ENCODE results near the gene NDE1. TPM values are rescaled to one million over a fixed set of nuclear protein-coding genes. Genes with fewer than 3 reads are reported as not detected.

Gene NDE1
- total and polyA plus RNA-seq, 2 of the 8 experiments (the other 6 are each of a cell fraction or from before 2014, with no cell fraction given): 13.3 to 41.3 TPM

- FAIRE-seq: no peak
- H4K5ac ChIP-seq (ENCODE audit: insufficient read length, low read depth, low read length): no peak overlapping the region
- H3K27ac ChIP-seq (ENCODE audit: low read depth, low read length): no peak overlapping the region
- H3K4ac ChIP-seq (replicated peaks; ENCODE audit: insufficient read length, low read depth, low read length): no peak overlapping the region
- no peaks in the 10 kb centered on the region for H3K27me3 ChIP-seq (replicated peaks in 1 of 4; ENCODE audit: control insufficient read depth in 3 of 4, extremely low read depth in 1 of 4, insufficient read depth in 3 of 4, low read length in 3 of 4)
- H3K9me3 ChIP-seq (ENCODE audit: insufficient read depth in 2 of 2, low read depth in 1 of 2, low read length in 1 of 2): no peaks in the 10 kb centered on the region
- H4K20me1 ChIP-seq (replicated peaks in 1 of 2; ENCODE audit: control insufficient read depth in 1 of 2, insufficient read depth in 2 of 2, low read length in 2 of 2): peaks cover 0 to 2% of the 10 kb centered on the region in 2 experiments
- no peak overlapping the region for H2BK5ac ChIP-seq (ENCODE audit: low read depth, low read length)
- H2BK15ac ChIP-seq (ENCODE audit: low read length): no peak overlapping the region
- H2AFZ ChIP-seq (ENCODE audit: low read length): no peak overlapping the region
- no peaks in the 10 kb centered on the region for H3K4me1 ChIP-seq (replicated peaks in 1 of 4; ENCODE audit: control insufficient read depth in 3 of 4, insufficient read depth in 4 of 4, low read length in 3 of 4)
- no peak overlapping the region for H4K8ac ChIP-seq (ENCODE audit: extremely low read depth, insufficient read depth, low read length)
- H3K9ac ChIP-seq (replicated peaks in 1 of 4; ENCODE audit: extremely low read depth in 1 of 4, low read depth in 3 of 4, low read length in 3 of 4): no peak overlapping the region
- H3K23ac ChIP-seq (ENCODE audit: insufficient read length): no peak overlapping the region
- no peak overlapping the region for H3K18ac ChIP-seq (ENCODE audit: extremely low read depth, low read length)
- H2BK12ac ChIP-seq (ENCODE audit: low read depth, low read length): no peak overlapping the region
- no peak overlapping the region for H3K14ac ChIP-seq (ENCODE audit: insufficient read length)
- H2BK120ac ChIP-seq (replicated peaks; ENCODE audit: low read depth, low read length): no peak overlapping the region
- peaks cover 10 to 58% (median 51%) of the 10 kb centered on the region in 4 experiments for H3K36me3 ChIP-seq (ENCODE audit: control insufficient read depth in 2 of 4, insufficient read depth in 4 of 4, low read length in 3 of 4)
- POLR2A ChIA-PET (ENCODE audit: partially characterized antibody): no interaction called here
- no peaks in the 10 kb centered on the region for H3K79me1 ChIP-seq (ENCODE audit: low read depth, low read length)
- WGBS, 2 experiments (ENCODE audit: extremely low coverage in 1 of 2, insufficient coverage in 1 of 2, insufficient read length in 1 of 2, insufficient replicate concordance in 2 of 2, low coverage in 1 of 2, low lambda C conversion rate in 2 of 2, missing lambda C conversion rate in 1 of 2): 91% methylated on average over 6 of the region's 6 CpGs; no CpG with 5 or more reads in 1 of the 2 experiments
- H3K4me2 ChIP-seq (ENCODE audit: insufficient read depth in 1 of 2, low read depth in 2 of 2, low read length in 2 of 2): no peak overlapping the region
- no peak overlapping the region for H2AK5ac ChIP-seq (ENCODE audit: low read depth, low read length)
- no peak overlapping the region for H4K91ac ChIP-seq (replicated peaks; ENCODE audit: insufficient read length, low read length)
- no peaks in the 10 kb centered on the region for H3K23me2 ChIP-seq (ENCODE audit: low read depth, low read length)
- CTCF ChIA-PET (ENCODE audit: partially characterized antibody): interaction anchor here (0.5 kb wide), 1 partner anchor 507 kb away, joined by 3 read pairs; no protein-coding TSS in a partner anchor
- no peak for DNase-seq (ENCODE audit: low read depth in 1 of 2, low spot score in 2 of 2)
- H3K79me2 ChIP-seq (ENCODE audit: control insufficient read depth in 1 of 2, insufficient read depth in 2 of 2, low read length in 2 of 2): no peaks in the 10 kb centered on the region
- H3K56ac ChIP-seq (replicated peaks; ENCODE audit: insufficient read length, low read depth, low read length): no peak overlapping the region
- no peak overlapping the region for H2BK20ac ChIP-seq (ENCODE audit: low read length)
- H3K4me3 ChIP-seq (ENCODE audit: extremely low read depth in 1 of 4, insufficient read depth in 2 of 4, low read depth in 3 of 4, low read length in 4 of 4): no peak overlapping the region
- TF ChIP-seq GABPA (IDR thresholded peaks at IDR 0.05; ENCODE audit: borderline replicate concordance, insufficient read depth, low read length): no peak
- no peak for TF ChIP-seq BACH1 (IDR thresholded peaks at IDR 0.05; ENCODE audit: low read length)
- no peak for TF ChIP-seq HDAC2 (IDR thresholded peaks at IDR 0.05; ENCODE audit: borderline replicate concordance in 1 of 2, low read depth in 2 of 2, low read length in 2 of 2)
- TF ChIP-seq CHD1 (IDR thresholded peaks at IDR 0.05; ENCODE audit: low read depth, low read length): no peak
- TF ChIP-seq MAFK (IDR thresholded peaks at IDR 0.05; ENCODE audit: low read depth, low read length): no peak
- no peak for TF ChIP-seq CTBP2 (IDR thresholded peaks at IDR 0.05; ENCODE audit: borderline replicate concordance, insufficient read depth, insufficient read length, low read length)
- no peak for TF ChIP-seq SIN3A (conservative IDR thresholded peaks at IDR 0.05 in 1 of 2, IDR thresholded peaks at IDR 0.05 in 1 of 2; ENCODE audit: low read depth in 1 of 2, low read length in 2 of 2)
- no peak for TF ChIP-seq TAF7 (optimal IDR thresholded peaks at IDR 0.05; ENCODE audit: borderline replicate concordance, low read depth, low read length)
- TF ChIP-seq, protein P1, sequence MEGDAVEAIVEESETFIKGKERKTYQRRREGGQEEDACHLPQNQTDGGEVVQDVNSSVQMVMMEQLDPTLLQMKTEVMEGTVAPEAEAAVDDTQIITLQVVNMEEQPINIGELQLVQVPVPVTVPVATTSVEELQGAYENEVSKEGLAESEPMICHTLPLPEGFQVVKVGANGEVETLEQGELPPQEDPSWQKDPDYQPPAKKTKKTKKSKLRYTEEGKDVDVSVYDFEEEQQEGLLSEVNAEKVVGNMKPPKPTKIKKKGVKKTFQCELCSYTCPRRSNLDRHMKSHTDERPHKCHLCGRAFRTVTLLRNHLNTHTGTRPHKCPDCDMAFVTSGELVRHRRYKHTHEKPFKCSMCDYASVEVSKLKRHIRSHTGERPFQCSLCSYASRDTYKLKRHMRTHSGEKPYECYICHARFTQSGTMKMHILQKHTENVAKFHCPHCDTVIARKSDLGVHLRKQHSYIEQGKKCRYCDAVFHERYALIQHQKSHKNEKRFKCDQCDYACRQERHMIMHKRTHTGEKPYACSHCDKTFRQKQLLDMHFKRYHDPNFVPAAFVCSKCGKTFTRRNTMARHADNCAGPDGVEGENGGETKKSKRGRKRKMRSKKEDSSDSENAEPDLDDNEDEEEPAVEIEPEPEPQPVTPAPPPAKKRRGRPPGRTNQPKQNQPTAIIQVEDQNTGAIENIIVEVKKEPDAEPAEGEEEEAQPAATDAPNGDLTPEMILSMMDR (IDR thresholded peaks at IDR 0.05; ENCODE audit: control extremely low read depth in 1 of 3, insufficient read depth in 1 of 3, low read depth in 1 of 3, low read length in 3 of 3): no peak
- TF ChIP-seq GTF2F1 (IDR thresholded peaks at IDR 0.05; ENCODE audit: borderline replicate concordance, low read depth, low read length): no peak
These were observed 29.3 kb upstream of the NDE1 start for GRCh38 chr16:15620611-15621195.

All from H1 (cell line).